Measurements from ENCODE around the gene KCNC3. TPM values are rescaled to one million over a fixed set of nuclear protein-coding genes. Genes with fewer than 3 reads are reported as not detected.

KCNC3 gene
- total and polyA plus RNA-seq, 2 experiments from 2014 or later, result 0.40 to 1.6 TPM

GRCh38 chr19:50377051-50377461, 47.9 kb upstream of the KCNC3 start:
- no peak overlapping the region for H3K4me3 ChIP-seq
- no peaks in the 10 kb centered on the region for H3K27me3 ChIP-seq
- no peak overlapping the region for H3K27ac ChIP-seq
- no peaks in the 10 kb centered on the region for H3K79me2 ChIP-seq
- no peak overlapping the region for H2AFZ ChIP-seq
- TF ChIP-seq EZH2phosphoT487 (IDR thresholded peaks at IDR 0.05; ENCODE audit: low read depth, severe bottlenecking, unreplicated experiment) (no peak), CTCF (IDR thresholded peaks at IDR 0.05; ENCODE audit: poor library complexity) (no peak), EZH2 (IDR thresholded peaks at IDR 0.05; ENCODE audit: borderline replicate concordance) (no peak)
- peaks cover 8% of the 10 kb centered on the region for H4K20me1 ChIP-seq (ENCODE audit: insufficient read depth, poor library complexity, severe bottlenecking)
- H3K9me3 ChIP-seq (ENCODE audit: low read depth), result no peaks in the 10 kb centered on the region
- H3K4me1 ChIP-seq (ENCODE audit: insufficient read depth), result no peaks in the 10 kb centered on the region
- H3K36me3 ChIP-seq (replicated peaks; ENCODE audit: insufficient read depth, low read depth), result no peaks in the 10 kb centered on the region
- H3K4me2 ChIP-seq, result peak overlapping the region; percentile 71
- WGBS (ENCODE audit: low lambda C conversion rate, missing lambda C conversion rate), result 85% methylated on average over 5 of the region's 7 CpGs
- DNase-seq (ENCODE audit: low spot score), result no peak
- no peaks in the 10 kb centered on the region for H3K9me2 ChIP-seq (replicated peaks; ENCODE audit: insufficient read depth)

- peak; percentile 98 for DNase-seq (ENCODE audit: low spot score)
- H3K79me2 ChIP-seq, result no peaks in the 10 kb centered on the region
- no peaks in the 10 kb centered on the region for H3K36me3 ChIP-seq (replicated peaks; ENCODE audit: insufficient read depth, low read depth)
- H2AFZ ChIP-seq, result peak within 1 kb of the TSS; percentile 94
- H3K4me3 ChIP-seq, result peak within 1 kb of the TSS; percentile 56
- no peaks in the 10 kb centered on the region for H3K27me3 ChIP-seq
- no peaks in the 10 kb centered on the region for H3K9me2 ChIP-seq (replicated peaks; ENCODE audit: insufficient read depth)
- TF ChIP-seq EZH2 (IDR thresholded peaks at IDR 0.05; ENCODE audit: borderline replicate concordance), result no peak
- peak within 1 kb of the TSS; percentile 80 for H3K4me2 ChIP-seq
- no peaks in the 10 kb centered on the region for H3K4me1 ChIP-seq (ENCODE audit: insufficient read depth)
- WGBS (ENCODE audit: low lambda C conversion rate, missing lambda C conversion rate), result under 1% methylated on average over 49 of the region's 67 CpGs
- peaks cover 8% of the 10 kb centered on the region for H4K20me1 ChIP-seq (ENCODE audit: insufficient read depth, poor library complexity, severe bottlenecking)
- peak within 1 kb of the TSS; percentile 98 for H3K27ac ChIP-seq
- H3K9me3 ChIP-seq (ENCODE audit: low read depth), result no peaks in the 10 kb centered on the region
Observed at GRCh38 chr19:50376166-50377050, 47.2 kb upstream of the KCNC3 start, which contains the start of gene NR1H2. Gene NR1H2 (plus strand): TSS chr19:50376457. CDS start chr19:50377606, 1,149 bp downstream.

DNA sequence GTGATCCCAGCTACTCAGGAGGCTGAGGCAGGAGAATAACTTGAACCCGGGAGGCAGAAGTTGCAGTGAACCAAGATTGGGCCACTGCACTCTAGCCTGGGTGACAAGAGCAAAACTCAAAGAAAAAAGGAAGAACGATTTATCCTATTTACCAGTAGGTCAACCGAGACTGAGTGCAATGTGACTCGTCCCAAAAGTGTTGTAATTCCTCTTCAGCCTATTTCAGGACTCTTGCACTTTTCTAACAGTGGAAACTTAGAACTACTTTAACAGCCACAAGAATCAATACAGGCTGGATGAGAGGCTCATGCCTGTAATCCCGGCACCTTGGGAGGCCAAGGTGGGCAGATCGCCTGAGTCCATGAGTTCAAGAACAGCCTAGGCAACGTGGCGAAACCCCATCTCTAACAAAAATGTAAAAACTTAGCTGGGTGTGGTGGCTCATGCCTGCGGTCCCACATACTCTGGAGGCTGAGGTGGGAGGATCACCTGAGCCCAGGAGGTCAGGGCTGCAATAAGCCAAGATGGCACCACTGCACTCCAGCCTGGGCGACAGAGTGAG, 42.8 kb upstream of the KCNC3 start:
- no peaks in the 10 kb centered on the region for H3K9me3 ChIP-seq (ENCODE audit: low read depth)
- H3K9me2 ChIP-seq (replicated peaks; ENCODE audit: insufficient read depth), result no peaks in the 10 kb centered on the region
- no peaks in the 10 kb centered on the region for H3K79me2 ChIP-seq
- no peaks in the 10 kb centered on the region for H3K4me1 ChIP-seq (ENCODE audit: insufficient read depth)
- H3K27ac ChIP-seq, result no peak overlapping the region
- H4K20me1 ChIP-seq (ENCODE audit: insufficient read depth, poor library complexity, severe bottlenecking), result peaks cover 2% of the 10 kb centered on the region
- no peak for TF ChIP-seq CTCF (IDR thresholded peaks at IDR 0.05; ENCODE audit: poor library complexity)
- no peak overlapping the region for H2AFZ ChIP-seq
- no peak overlapping the region for H3K4me2 ChIP-seq
- DNase-seq (ENCODE audit: low spot score), result no peak
- WGBS (ENCODE audit: low lambda C conversion rate, missing lambda C conversion rate), result 86% methylated on average over 10 of the region's 10 CpGs
- no peaks in the 10 kb centered on the region for H3K36me3 ChIP-seq (replicated peaks; ENCODE audit: insufficient read depth, low read depth)
- H3K4me3 ChIP-seq, result no peak overlapping the region
- H3K27me3 ChIP-seq, result no peaks in the 10 kb centered on the region
